Measurements from ENCODE around the gene TNRC6A.

- TF ChIP-seq SUZ12 (IDR thresholded peaks at IDR 0.05; ENCODE audit: extremely low read depth, insufficient read depth, insufficient read length): no peak
- TF ChIP-seq YY1 (IDR thresholded peaks at IDR 0.05; ENCODE audit: insufficient read depth, insufficient read length): no peak
These were observed 16.3 kb downstream of the TNRC6A start for GRCh38 chr16:24745791-24746190.

All from NT2/D1 (cell line).